ENCODE data around the gene TRIM24. TPM values are rescaled to one million over a fixed set of nuclear protein-coding genes. Genes with fewer than 3 reads are reported as not detected.
"Not testable (repeated sequence)": the region's sequence is repeated elsewhere in the genome, so short reads cannot be mapped to it uniquely, and the experiment has no call there.

Gene TRIM24
- polyA plus RNA-seq, 3 donors = 55.8 to 64.7 (median 61.7) TPM

- not testable (repeated sequence) for DNase-seq
Observed at GRCh38 chr7:138489139-138489538, 29.1 kb downstream of the TRIM24 start.

- DNase-seq = no peak
Observed at GRCh38 chr7:138491612-138492386, 31.7 kb downstream of the TRIM24 start.

GRCh38 chr7:138492423-138492822, 32.4 kb downstream of the TRIM24 start:
- no peak for DNase-seq

GRCh38 chr7:138493535-138493934, 33.5 kb downstream of the TRIM24 start:
- no peak for DNase-seq

GRCh38 chr7:138495485-138495884, 35.4 kb downstream of the TRIM24 start:
- DNase-seq = no peak

GRCh38 chr7:138499340-138499739, 39.3 kb downstream of the TRIM24 start:
- DNase-seq = no peak

- DNase-seq = not testable (repeated sequence)
Observed at GRCh38 chr7:138500303-138500702, 40.2 kb downstream of the TRIM24 start.

GRCh38 chr7:138500892-138501291, 40.8 kb downstream of the TRIM24 start:
- no peak for DNase-seq

- DNase-seq = no peak
Observed at GRCh38 chr7:138502023-138502767, 42.1 kb downstream of the TRIM24 start.

GRCh38 chr7:138505361-138505873, 45.4 kb downstream of the TRIM24 start:
- no peak for DNase-seq

GRCh38 chr7:138506764-138507163, 46.7 kb downstream of the TRIM24 start:
- no peak for DNase-seq

GRCh38 chr7:138510003-138510402, 49.9 kb downstream of the TRIM24 start:
- DNase-seq = no peak

- no peak for DNase-seq
Observed at GRCh38 chr7:138512092-138512858, 52.2 kb downstream of the TRIM24 start.

- no peak for DNase-seq
Observed at GRCh38 chr7:138512885-138513284, 52.8 kb downstream of the TRIM24 start.

- no peak for DNase-seq
Observed at GRCh38 chr7:138513344-138513871, 53.3 kb downstream of the TRIM24 start.

- DNase-seq = no peak
Observed at GRCh38 chr7:138514044-138514443, 54.0 kb downstream of the TRIM24 start.

- DNase-seq = no peak
Observed at GRCh38 chr7:138515001-138515528, 55.0 kb downstream of the TRIM24 start.

GRCh38 chr7:138519061-138519798, 59.2 kb downstream of the TRIM24 start:
- no peak for DNase-seq

- no peak for DNase-seq
Observed at GRCh38 chr7:138520742-138521141, 60.7 kb downstream of the TRIM24 start.

- no peak for DNase-seq
Observed at GRCh38 chr7:138521837-138522461, 61.9 kb downstream of the TRIM24 start.

Data from renal pelvis (tissue), 4 donors.